ENCODE measurements around the gene ICAM1.

Gene ICAM1

GRCh38 chr19:10320602-10321416 is 49.9 kb downstream of the ICAM1 start:
- in situ Hi-C loops (cut with MboI; ENCODE audit: low sequenced_read_pairs), result no loop called here

- in situ Hi-C loops (cut with MboI; ENCODE audit: low sequenced_read_pairs), result no loop called here
Observed at GRCh38 chr19:10321417-10321797, 50.5 kb downstream of the ICAM1 start.

- in situ Hi-C loops (cut with MboI; ENCODE audit: low sequenced_read_pairs), result no loop called here
Observed at GRCh38 chr19:10321874-10322835, 51.2 kb downstream of the ICAM1 start.

GRCh38 chr19:10325732-10326131 is 54.8 kb downstream of the ICAM1 start:
- in situ Hi-C loops (cut with MboI; ENCODE audit: low sequenced_read_pairs), result no loop called here

GRCh38 chr19:10327793-10328192 is 56.9 kb downstream of the ICAM1 start:
- in situ Hi-C loops (cut with MboI; ENCODE audit: low sequenced_read_pairs), result no loop called here

- in situ Hi-C loops (cut with MboI; ENCODE audit: low sequenced_read_pairs), result no loop called here
Observed at GRCh38 chr19:10328558-10329429, 57.9 kb downstream of the ICAM1 start.

GRCh38 chr19:10329555-10329954 is 58.6 kb downstream of the ICAM1 start:
- in situ Hi-C loops (cut with MboI; ENCODE audit: low sequenced_read_pairs), result no loop called here

GRCh38 chr19:10332158-10332964 is 61.4 kb downstream of the ICAM1 start:
- in situ Hi-C loops (cut with MboI; ENCODE audit: low sequenced_read_pairs), result no loop called here

- in situ Hi-C loops (cut with MboI; ENCODE audit: low sequenced_read_pairs), result no loop called here
Observed at GRCh38 chr19:10332965-10333757, 62.2 kb downstream of the ICAM1 start, which contains the start of gene RAVER1. TSS of gene RAVER1 (minus strand) at chr19:10333529. CDS start at chr19:10333507, 22 bp downstream.

GRCh38 chr19:10333758-10334587 is 63.1 kb downstream of the ICAM1 start:
- in situ Hi-C loops (cut with MboI; ENCODE audit: low sequenced_read_pairs), result no loop called here

- in situ Hi-C loops (cut with MboI; ENCODE audit: low sequenced_read_pairs), result no loop called here
Observed at GRCh38 chr19:10334588-10335351, 63.9 kb downstream of the ICAM1 start.

GRCh38 chr19:10335352-10335985 is 64.5 kb downstream of the ICAM1 start:
- in situ Hi-C loops (cut with MboI; ENCODE audit: low sequenced_read_pairs), result no loop called here

Measured in HL-60/S4 (cell line).